ENCODE results near the gene RASAL1. TPM values are rescaled to one million over a fixed set of nuclear protein-coding genes. Genes with fewer than 3 reads are reported as not detected.

Gene RASAL1
- total RNA-seq, 2 experiments from 2014 or later = 2.6 to 3.2 TPM

- no peak overlapping the region for H3K27ac Mint-ChIP-seq
- intact Hi-C loops (cut with micrococcal nuclease) = no loop called here
- no peak overlapping the region for H3K4me3 Mint-ChIP-seq
- no peaks in the 10 kb centered on the region for H3K9me3 Mint-ChIP-seq
- H3K4me1 Mint-ChIP-seq (ENCODE audit: low read depth) = peaks cover 36% of the 10 kb centered on the region
- DNase-seq = no peak
- H3K27me3 Mint-ChIP-seq (ENCODE audit: low read depth) = no peaks in the 10 kb centered on the region
- H3K36me3 Mint-ChIP-seq (ENCODE audit: low read depth) = no peaks in the 10 kb centered on the region
- CTCF ChIA-PET = interaction anchor here (0.7 to 1.8 kb wide), 3 partner anchors 34 to 69 kb away, joined by 3 to 9 read pairs (median 3); no protein-coding TSS in a partner anchor
Observed at GRCh38 chr12:113062502-113063395, 72.8 kb downstream of the RASAL1 start.

- Mint-ChIP-seq H3K4me1 (ENCODE audit: low read depth) (peaks cover 29% of the 10 kb centered on the region), H3K36me3 (ENCODE audit: low read depth) (no peaks in the 10 kb centered on the region), H3K9me3 (no peaks in the 10 kb centered on the region), H3K27me3 (ENCODE audit: low read depth) (no peaks in the 10 kb centered on the region), H3K4me3 (no peak overlapping the region), H3K27ac (no peak overlapping the region)
- no peak for DNase-seq
- CTCF ChIA-PET = interaction anchor here (0.9 to 1.8 kb wide), 2 partner anchors 37 to 68 kb away, joined by 4 to 9 read pairs; no protein-coding TSS in a partner anchor
- intact Hi-C loops (cut with micrococcal nuclease) = no loop called here
Observed at GRCh38 chr12:113061061-113061694, 74.4 kb downstream of the RASAL1 start.

- Mint-ChIP-seq H3K4me1 (ENCODE audit: low read depth) (peaks cover 26% of the 10 kb centered on the region), H3K36me3 (ENCODE audit: low read depth) (no peaks in the 10 kb centered on the region), H3K27ac (no peak overlapping the region), H3K9me3 (no peaks in the 10 kb centered on the region), H3K4me3 (no peak overlapping the region), H3K27me3 (ENCODE audit: low read depth) (no peaks in the 10 kb centered on the region)
- intact Hi-C loops (cut with micrococcal nuclease) = no loop called here
- CTCF ChIA-PET = interaction anchor here (0.9 kb wide), 1 partner anchor 38 kb away, joined by 4 read pairs; no protein-coding TSS in a partner anchor
- DNase-seq = no peak
Observed at GRCh38 chr12:113060336-113060960, 75.1 kb downstream of the RASAL1 start.

- no peaks in the 10 kb centered on the region for H3K27me3 Mint-ChIP-seq (ENCODE audit: low read depth)
- intact Hi-C loops (cut with micrococcal nuclease) = no loop called here
- CTCF ChIA-PET = interaction anchor here (0.6 to 1.7 kb wide), 4 partner anchors 8 to 606 kb away, joined by 3 to 6 read pairs (median 4); no protein-coding TSS in a partner anchor
- no peaks in the 10 kb centered on the region for H3K36me3 Mint-ChIP-seq (ENCODE audit: low read depth)
- no peak overlapping the region for H3K27ac Mint-ChIP-seq
- peaks cover 23% of the 10 kb centered on the region for H3K4me1 Mint-ChIP-seq (ENCODE audit: low read depth)
- no peak for DNase-seq
- H3K4me3 Mint-ChIP-seq = no peak overlapping the region
- H3K9me3 Mint-ChIP-seq = no peaks in the 10 kb centered on the region
Observed at GRCh38 chr12:113059071-113059595, 76.4 kb downstream of the RASAL1 start.

- H3K4me3 Mint-ChIP-seq = no peak overlapping the region
- no peaks in the 10 kb centered on the region for H3K27me3 Mint-ChIP-seq (ENCODE audit: low read depth)
- CTCF ChIA-PET = interaction anchor here (0.6 to 1.7 kb wide), 4 partner anchors 9 to 606 kb away, joined by 3 to 6 read pairs (median 4); no protein-coding TSS in a partner anchor
- H3K27ac Mint-ChIP-seq = no peak overlapping the region
- DNase-seq = no peak
- intact Hi-C loops (cut with micrococcal nuclease) = no loop called here
- no peaks in the 10 kb centered on the region for H3K36me3 Mint-ChIP-seq (ENCODE audit: low read depth)
- H3K9me3 Mint-ChIP-seq = no peaks in the 10 kb centered on the region
- peaks cover 23% of the 10 kb centered on the region for H3K4me1 Mint-ChIP-seq (ENCODE audit: low read depth)
Observed at GRCh38 chr12:113058553-113058952, 77.0 kb downstream of the RASAL1 start.

- CTCF ChIA-PET = interaction anchor here (1.0 to 1.7 kb wide), 3 partner anchors 9 to 41 kb away, joined by 3 to 6 read pairs (median 5); no protein-coding TSS in a partner anchor
- no peak for DNase-seq
Observed at GRCh38 chr12:113057565-113058485, 77.7 kb downstream of the RASAL1 start.

GRCh38 chr12:113056631-113057488 lies 78.7 kb downstream of the RASAL1 start, which contains the start of gene DTX1:
Gene DTX1, plus strand, starts transcription at chr12:113056730. Its CDS starts 1,463 bp downstream, at chr12:113058193.
- Mint-ChIP-seq H3K4me3 (peak within 1 kb of the TSS; percentile 74), H3K27me3 (ENCODE audit: low read depth) (no peaks in the 10 kb centered on the region), H3K27ac (no peak within 1 kb of the TSS), H3K36me3 (ENCODE audit: low read depth) (no peaks in the 10 kb centered on the region), H3K9me3 (no peaks in the 10 kb centered on the region), H3K4me1 (ENCODE audit: low read depth) (peaks cover 28% of the 10 kb centered on the region)
- CTCF ChIA-PET = interaction anchor here (0.8 to 1.7 kb wide), 3 partner anchors 36 to 118 kb away, joined by 4 to 5 read pairs (median 5); no protein-coding TSS in a partner anchor
- peak; percentile 51 for DNase-seq
- intact Hi-C loops (cut with micrococcal nuclease) = loop anchor here (2.0 kb wide), 1 partner anchor 42 kb away; no protein-coding TSS in a partner anchor

More at GRCh38 chr12:113057565-113058485, 77.7 kb downstream of the RASAL1 start:
- H3K9me3 Mint-ChIP-seq = no peaks in the 10 kb centered on the region
- H3K4me3 Mint-ChIP-seq = peak overlapping the region; percentile 56
- H3K27me3 Mint-ChIP-seq (ENCODE audit: low read depth) = no peaks in the 10 kb centered on the region
- H3K27ac Mint-ChIP-seq = no peak overlapping the region
- intact Hi-C loops (cut with micrococcal nuclease) = loop anchor here (2.0 kb wide), 1 partner anchor 41 kb away; no protein-coding TSS in a partner anchor
- H3K36me3 Mint-ChIP-seq (ENCODE audit: low read depth) = no peaks in the 10 kb centered on the region
- H3K4me1 Mint-ChIP-seq (ENCODE audit: low read depth) = peaks cover 27% of the 10 kb centered on the region

GRCh38 chr12:113056381-113056630 lies 79.3 kb downstream of the RASAL1 start:
- Mint-ChIP-seq H3K27ac (no peak overlapping the region), H3K4me1 (ENCODE audit: low read depth) (peaks cover 28% of the 10 kb centered on the region), H3K27me3 (ENCODE audit: low read depth) (no peaks in the 10 kb centered on the region), H3K36me3 (ENCODE audit: low read depth) (no peaks in the 10 kb centered on the region), H3K9me3 (no peaks in the 10 kb centered on the region), H3K4me3 (peak overlapping the region; percentile 74)
- intact Hi-C loops (cut with micrococcal nuclease) = loop anchor here (2.0 kb wide), 1 partner anchor 42 kb away; no protein-coding TSS in a partner anchor
- CTCF ChIA-PET = interaction anchor here (0.6 to 1.1 kb wide), 4 partner anchors 36 to 118 kb away, joined by 3 to 5 read pairs (median 4); no protein-coding TSS in a partner anchor
- DNase-seq = no peak

- CTCF ChIA-PET = interaction anchor here (0.6 to 2.2 kb wide), 5 partner anchors 11 to 119 kb away, joined by 3 to 5 read pairs (median 4); no protein-coding TSS in a partner anchor
- peaks cover 22% of the 10 kb centered on the region for H3K4me1 Mint-ChIP-seq (ENCODE audit: low read depth)
- H3K4me3 Mint-ChIP-seq = peak overlapping the region; percentile 74
- H3K27ac Mint-ChIP-seq = no peak overlapping the region
- H3K9me3 Mint-ChIP-seq = no peaks in the 10 kb centered on the region
- H3K27me3 Mint-ChIP-seq (ENCODE audit: low read depth) = no peaks in the 10 kb centered on the region
- intact Hi-C loops (cut with micrococcal nuclease) = loop anchor here (2.0 kb wide), 1 partner anchor 43 kb away; no protein-coding TSS in a partner anchor
- no peaks in the 10 kb centered on the region for H3K36me3 Mint-ChIP-seq (ENCODE audit: low read depth)
- no peak for DNase-seq
Observed at GRCh38 chr12:113055594-113056380, 79.8 kb downstream of the RASAL1 start.

Data from activated naive CD4-positive, alpha-beta T cell treated with anti-CD3 and anti-CD28 coated beads for 36 hours (primary cell).